Smooth muscle cell (in vitro differentiated cells): ENCODE measurements around the gene IMMP2L. TPM values are rescaled to one million over a fixed set of nuclear protein-coding genes. Genes with fewer than 3 reads are reported as not detected.

ENCODE experiments used
- DNase-seq: peaks from one replicate; lab custom pipeline; 2025; ENCODE audit not compliant: unreplicated experiment; lab: John Stamatoyannopoulos, UW
- H2AFZ ChIP-seq: fragments of 200-600 bp; sonication (generic); 2 replicates; pipeline ENCODE4 v1.6.0; 2016; ENCODE audit warnings: antibody characterized with exemption, low read depth, mild to moderate bottlenecking
- H3F3A ChIP-seq: fragments of 200-600 bp; sonication (generic); 2 replicates; pipeline ENCODE4 v1.6.0; 2017; ENCODE audit warnings: antibody characterized with exemption, low read depth
- H3K27ac ChIP-seq: fragments of 200-600 bp; sonication (generic); 2 replicates; pipeline ENCODE4 v1.5.1; 2016; ENCODE audit warnings: low read depth, mild to moderate bottlenecking
- H3K27me3 ChIP-seq: fragments of 200-600 bp; sonication (generic); 2 replicates; pipeline ENCODE4 v1.6.1; 2016; ENCODE audit warnings: low read depth, mild to moderate bottlenecking
- H3K36me3 ChIP-seq: fragments of 200-600 bp; sonication (generic); 2 replicates; pipeline ENCODE4 v1.5.1; 2016; ENCODE audit warnings: low read depth
- H3K4me1 ChIP-seq: fragments of 200-600 bp; sonication (generic); 2 replicates; pipeline ENCODE4 v1.5.1; 2016; ENCODE audit warnings: low read depth
- H3K4me2 ChIP-seq: fragments of 200-600 bp; sonication (generic); 2 replicates; pipeline ENCODE4 v1.6.0; 2016; ENCODE audit warnings: mild to moderate bottlenecking
- H3K4me3 ChIP-seq: fragments of 200-600 bp; sonication (generic); 2 replicates; pipeline ENCODE4 v1.5.1; 2016; ENCODE audit warnings: mild to moderate bottlenecking
- H3K79me2 ChIP-seq: fragments of 200-600 bp; sonication (generic); 2 replicates; pipeline ENCODE4 v1.6.0; 2016; ENCODE audit warnings: low read depth, mild to moderate bottlenecking
- H3K9ac ChIP-seq: fragments of 200-600 bp; sonication (generic); 2 replicates; pipeline ENCODE4 v1.6.0; 2016; ENCODE audit warnings: low read depth
- H3K9me3 ChIP-seq: fragments of 200-600 bp; sonication (generic); replicated peaks from 2 replicates; pipeline ENCODE4 v1.5.1; 2016; ENCODE audit warnings: low read depth
- H4K20me1 ChIP-seq: fragments of 200-600 bp; sonication (generic); 2 replicates; pipeline ENCODE4 v1.6.0; 2016; ENCODE audit warnings: low read depth
- CTCF ChIP-seq: fragments of 200-600 bp; sonication (generic); IDR thresholded peaks from 2 replicates; pipeline ENCODE4 v1.5.1; 2017; ENCODE audit warnings: borderline replicate concordance, mild to moderate bottlenecking, antibody characterized with exemption; ENCODE audit not compliant: insufficient read depth, poor library complexity, severe bottlenecking
- WGBS: methylation state at CpG from one replicate; pipeline ENCODE4 v1.1.7; 2016; ENCODE audit warnings: low lambda C conversion rate; 5-methylcytosine and 5-hydroxymethylcytosine counted together
- polyA plus RNA-seq: library from polyadenylated mRNA; unstranded; fragments of >200 nt; fragmentation: Nextera tagmentation; extraction: Ambion mirVana; gene quantifications from 2 replicates; pipeline ENCODE4 v1.2.1, GENCODE V29; 2016
- total RNA-seq: library from RNA; depleted of rRNA; stranded (reverse); fragments of >200 nt; gene quantifications from 2 replicates; pipeline ENCODE4 v1.2.3, GENCODE V29; 2014

Gene IMMP2L
- total and polyA plus RNA-seq, 2 experiments from 2014 or later, result 10.9 to 11.1 TPM

GRCh38 chr7:110835218-110835617 is 727.1 kb downstream of the IMMP2L start:
- no peak for TF ChIP-seq CTCF
- no peak overlapping the region for H2AFZ ChIP-seq
- H4K20me1 ChIP-seq, result no peaks in the 10 kb centered on the region
- no peaks in the 10 kb centered on the region for H3K36me3 ChIP-seq
- no peak overlapping the region for H3K27ac ChIP-seq
- H3K79me2 ChIP-seq, result no peaks in the 10 kb centered on the region
- H3K4me3 ChIP-seq, result no peak overlapping the region
- no peak overlapping the region for H3K4me2 ChIP-seq
- DNase-seq, result no peak
- H3K4me1 ChIP-seq, result no peaks in the 10 kb centered on the region
- no peaks in the 10 kb centered on the region for H3K9me3 ChIP-seq
- 84% methylated on average over 1 of the region's 1 CpG for WGBS
- H3F3A ChIP-seq, result no peaks in the 10 kb centered on the region
- no peak overlapping the region for H3K9ac ChIP-seq
- H3K27me3 ChIP-seq, result no peaks in the 10 kb centered on the region

- Histone ChIP-seq H3K4me1 (no peaks in the 10 kb centered on the region), H3K79me2 (no peaks in the 10 kb centered on the region), H3K36me3 (no peaks in the 10 kb centered on the region), H3K27me3 (no peaks in the 10 kb centered on the region), H3K9ac (no peak overlapping the region), H4K20me1 (no peaks in the 10 kb centered on the region), H3K4me3 (no peak overlapping the region), H3K9me3 (no peaks in the 10 kb centered on the region), H3K27ac (no peak overlapping the region), H3F3A (no peaks in the 10 kb centered on the region), H3K4me2 (no peak overlapping the region), H2AFZ (no peak overlapping the region)
- no peak for TF ChIP-seq CTCF
- 87% methylated on average over 3 of the region's 3 CpGs for WGBS
- no peak for DNase-seq
Measured at GRCh38 chr7:110831419-110831818, 730.9 kb downstream of the IMMP2L start.

DNA sequence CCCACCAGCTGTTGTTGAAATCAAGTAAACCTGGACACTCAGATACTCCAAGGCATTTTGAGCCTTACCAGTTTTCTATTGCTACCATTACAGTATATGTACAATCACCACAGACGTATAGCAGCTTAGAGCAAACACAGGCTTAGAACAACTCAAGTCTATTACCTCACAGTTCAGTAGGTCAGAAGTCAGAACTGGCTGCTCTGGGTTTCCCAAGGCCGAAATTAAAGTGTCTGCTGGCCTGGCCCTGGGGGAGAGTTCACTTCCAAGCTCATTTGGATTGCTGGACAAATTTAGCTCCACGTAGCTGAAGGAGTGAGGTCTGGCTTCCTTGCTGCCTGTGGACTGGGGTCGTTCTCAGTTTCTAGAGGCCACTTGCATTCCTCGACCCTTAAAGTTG is 731.5 kb downstream of the IMMP2L start:
- 78% methylated on average over 5 of the region's 5 CpGs for WGBS
- no peaks in the 10 kb centered on the region for H3K4me1 ChIP-seq
- no peak overlapping the region for H3K4me2 ChIP-seq
- H2AFZ ChIP-seq, result no peak overlapping the region
- H3K36me3 ChIP-seq, result no peaks in the 10 kb centered on the region
- H3K27ac ChIP-seq, result no peak overlapping the region
- no peaks in the 10 kb centered on the region for H4K20me1 ChIP-seq
- no peak for TF ChIP-seq CTCF
- no peaks in the 10 kb centered on the region for H3K27me3 ChIP-seq
- no peak overlapping the region for H3K9ac ChIP-seq
- DNase-seq, result no peak
- no peak overlapping the region for H3K4me3 ChIP-seq
- no peaks in the 10 kb centered on the region for H3K9me3 ChIP-seq
- no peaks in the 10 kb centered on the region for H3F3A ChIP-seq
- H3K79me2 ChIP-seq, result no peaks in the 10 kb centered on the region

GRCh38 chr7:110827936-110828335 is 734.4 kb downstream of the IMMP2L start:
- H3K4me2 ChIP-seq, result no peak overlapping the region
- no peak for TF ChIP-seq CTCF
- WGBS, result 80% methylated on average over 2 of the region's 2 CpGs
- no peak overlapping the region for H3K27ac ChIP-seq
- H3K79me2 ChIP-seq, result no peaks in the 10 kb centered on the region
- no peaks in the 10 kb centered on the region for H3K9me3 ChIP-seq
- no peak overlapping the region for H3K9ac ChIP-seq
- no peaks in the 10 kb centered on the region for H4K20me1 ChIP-seq
- no peaks in the 10 kb centered on the region for H3K36me3 ChIP-seq
- H3K4me3 ChIP-seq, result no peak overlapping the region
- DNase-seq, result no peak
- no peaks in the 10 kb centered on the region for H3K4me1 ChIP-seq
- no peaks in the 10 kb centered on the region for H3F3A ChIP-seq
- H2AFZ ChIP-seq, result no peak overlapping the region
- H3K27me3 ChIP-seq, result no peaks in the 10 kb centered on the region
